ENCODE measurements around the gene APMAP.
"Not testable (repeated sequence)": the region's sequence is repeated elsewhere in the genome, so short reads cannot be mapped to it uniquely, and the experiment has no call there.

APMAP gene

GRCh38 chr20:24952376-24953208, 40.0 kb downstream of the APMAP start:
- no peak for DNase-seq (ENCODE audit: low spot score)

GRCh38 chr20:24951536-24952083, 40.9 kb downstream of the APMAP start:
- no peak for DNase-seq (ENCODE audit: low spot score)

- no peak for DNase-seq (ENCODE audit: low spot score)
Observed at GRCh38 chr20:24950836-24951525, 41.6 kb downstream of the APMAP start.

GRCh38 chr20:24950128-24950835, 42.3 kb downstream of the APMAP start:
- DNase-seq (ENCODE audit: low spot score): no peak

GRCh38 chr20:24949756-24950127, 42.8 kb downstream of the APMAP start:
- no peak for DNase-seq (ENCODE audit: low spot score)

- DNase-seq (ENCODE audit: low spot score): no peak
Observed at GRCh38 chr20:24948939-24949679, 43.4 kb downstream of the APMAP start, which contains the start of gene CST7. CST7 (plus strand) TSS chr20:24949269; CDS start chr20:24949506, 237 bp downstream.

- not testable (repeated sequence) for DNase-seq (ENCODE audit: low spot score)
Observed at GRCh38 chr20:24948396-24948938, 44.1 kb downstream of the APMAP start.

GRCh38 chr20:24946376-24946775, 46.2 kb downstream of the APMAP start:
- not testable (repeated sequence) for DNase-seq (ENCODE audit: low spot score)

- no peak for DNase-seq (ENCODE audit: low spot score)
Observed at GRCh38 chr20:24943731-24944130, 48.8 kb downstream of the APMAP start.

GRCh38 chr20:24943196-24943595, 49.4 kb downstream of the APMAP start:
- DNase-seq (ENCODE audit: low spot score): no peak

GRCh38 chr20:24942679-24943078, 49.9 kb downstream of the APMAP start:
- no peak for DNase-seq (ENCODE audit: low spot score)

GRCh38 chr20:24939036-24939435, 53.5 kb downstream of the APMAP start:
- no peak for DNase-seq (ENCODE audit: low spot score)

GRCh38 chr20:24938498-24938897, 54.1 kb downstream of the APMAP start:
- DNase-seq (ENCODE audit: low spot score): no peak

GRCh38 chr20:24937579-24937978, 55.0 kb downstream of the APMAP start:
- DNase-seq (ENCODE audit: low spot score): no peak

- no peak for DNase-seq (ENCODE audit: low spot score)
Observed at GRCh38 chr20:24936526-24937407, 55.8 kb downstream of the APMAP start.

GRCh38 chr20:24935766-24936525, 56.6 kb downstream of the APMAP start:
- DNase-seq (ENCODE audit: low spot score): no peak

GRCh38 chr20:24935140-24935539, 57.4 kb downstream of the APMAP start:
- DNase-seq (ENCODE audit: low spot score): no peak

- no peak for DNase-seq (ENCODE audit: low spot score)
Observed at GRCh38 chr20:24934716-24935115, 57.8 kb downstream of the APMAP start.

GRCh38 chr20:24934101-24934661, 58.4 kb downstream of the APMAP start:
- no peak for DNase-seq (ENCODE audit: low spot score)
